Glomerular visceral epithelial cell (primary cell): Measurements from ENCODE around the gene CCDC87.
"Not testable (repeated sequence)": the region's sequence is repeated elsewhere in the genome, so short reads cannot be mapped to it uniquely, and the experiment has no call there.

Experiments used
- DNase-seq: peaks from one replicate; pipeline ENCODE4 v3.0.0-alpha.2; 2016; ENCODE audit errors: extremely low spot score

Gene CCDC87

GRCh38 chr11:66592457-66593302, at the start of gene CCDC87, which contains the start of gene CCS:
CCDC87 (minus strand) TSS chr11:66593063; CDS start chr11:66593015, 48 bp downstream.
CCS (plus strand) TSS chr11:66593185; CDS start chr11:66593262, 77 bp downstream.
- peak; percentile 95 for DNase-seq

GRCh38 chr11:66641834-66642233, 49.0 kb upstream of the CCDC87 start:
- DNase-seq: no peak

- DNase-seq: not testable (repeated sequence)
These were observed 47.0 kb upstream of the CCDC87 start for GRCh38 chr11:66639814-66640340.

- DNase-seq: peak; percentile 28
These were observed 46.4 kb upstream of the CCDC87 start for GRCh38 chr11:66639066-66639813.

GRCh38 chr11:66638177-66639065, 45.6 kb upstream of the CCDC87 start, which contains the start of gene RBM4:
RBM4 (plus strand) TSS chr11:66638703; CDS start chr11:66639712, 1,009 bp downstream.
- DNase-seq: peak; percentile 100

GRCh38 chr11:66637557-66638176, 44.8 kb upstream of the CCDC87 start:
- no peak for DNase-seq

GRCh38 chr11:66636411-66636810, 43.5 kb upstream of the CCDC87 start:
- no peak for DNase-seq

- DNase-seq: no peak
These were observed 40.1 kb upstream of the CCDC87 start for GRCh38 chr11:66632952-66633351.

- no peak for DNase-seq
These were observed 39.0 kb upstream of the CCDC87 start for GRCh38 chr11:66631883-66632282.

GRCh38 chr11:66629356-66629755, 36.5 kb upstream of the CCDC87 start:
- DNase-seq: no peak

- no peak for DNase-seq
These were observed 35.3 kb upstream of the CCDC87 start for GRCh38 chr11:66628061-66628603.

- no peak for DNase-seq
These were observed 34.1 kb upstream of the CCDC87 start for GRCh38 chr11:66626926-66627325.

GRCh38 chr11:66626382-66626781, 33.5 kb upstream of the CCDC87 start:
- no peak for DNase-seq

- DNase-seq: no peak
These were observed 32.9 kb upstream of the CCDC87 start for GRCh38 chr11:66625752-66626149.

- DNase-seq: no peak
These were observed 32.3 kb upstream of the CCDC87 start for GRCh38 chr11:66625041-66625751.

GRCh38 chr11:66624450-66624849, 31.6 kb upstream of the CCDC87 start:
- DNase-seq: no peak

- peak; percentile 31 for DNase-seq
These were observed 26.3 kb upstream of the CCDC87 start for GRCh38 chr11:66619080-66619554.

- DNase-seq: peak; percentile 51
These were observed 24.4 kb upstream of the CCDC87 start for GRCh38 chr11:66617155-66617834.
